HCEC 1CT (cell line): ENCODE measurements around the gene TNIK.
A peak's percentile ranks its signal among the peaks of the same experiment; 100 is the strongest.
"Not testable (repeated sequence)": the region's sequence is repeated elsewhere in the genome, so short reads cannot be mapped to it uniquely, and the experiment has no call there.

Experiments used
- DNase-seq: peaks from one replicate; pipeline ENCODE4 v3.0.0-alpha.2; 2017

The TNIK gene

DNA sequence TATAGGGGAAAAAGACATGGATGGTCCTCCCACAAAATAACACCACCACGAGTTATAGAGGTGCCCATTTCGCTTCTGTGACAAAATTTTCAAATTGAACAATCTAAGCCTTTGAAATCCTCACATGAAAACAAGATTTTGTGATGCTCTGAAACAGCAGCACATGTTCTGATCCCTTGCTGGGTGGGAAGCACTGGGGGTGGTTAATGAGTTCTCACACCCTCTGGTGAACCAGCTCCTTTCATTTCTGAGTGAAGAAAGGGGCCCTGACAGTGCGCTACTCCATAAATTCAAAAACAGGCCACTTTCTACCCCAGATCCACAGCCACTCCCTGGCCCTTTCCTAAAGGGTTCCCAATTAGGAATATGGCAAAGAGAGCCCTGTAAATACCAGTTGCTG is 129.3 kb downstream of the TNIK start:
- no peak for DNase-seq

- no peak for DNase-seq
Measured at GRCh38 chr3:171329746-171330145, 130.5 kb downstream of the TNIK start.

- peak; percentile 40 for DNase-seq
Measured at GRCh38 chr3:171328419-171329082, 131.7 kb downstream of the TNIK start.

DNA sequence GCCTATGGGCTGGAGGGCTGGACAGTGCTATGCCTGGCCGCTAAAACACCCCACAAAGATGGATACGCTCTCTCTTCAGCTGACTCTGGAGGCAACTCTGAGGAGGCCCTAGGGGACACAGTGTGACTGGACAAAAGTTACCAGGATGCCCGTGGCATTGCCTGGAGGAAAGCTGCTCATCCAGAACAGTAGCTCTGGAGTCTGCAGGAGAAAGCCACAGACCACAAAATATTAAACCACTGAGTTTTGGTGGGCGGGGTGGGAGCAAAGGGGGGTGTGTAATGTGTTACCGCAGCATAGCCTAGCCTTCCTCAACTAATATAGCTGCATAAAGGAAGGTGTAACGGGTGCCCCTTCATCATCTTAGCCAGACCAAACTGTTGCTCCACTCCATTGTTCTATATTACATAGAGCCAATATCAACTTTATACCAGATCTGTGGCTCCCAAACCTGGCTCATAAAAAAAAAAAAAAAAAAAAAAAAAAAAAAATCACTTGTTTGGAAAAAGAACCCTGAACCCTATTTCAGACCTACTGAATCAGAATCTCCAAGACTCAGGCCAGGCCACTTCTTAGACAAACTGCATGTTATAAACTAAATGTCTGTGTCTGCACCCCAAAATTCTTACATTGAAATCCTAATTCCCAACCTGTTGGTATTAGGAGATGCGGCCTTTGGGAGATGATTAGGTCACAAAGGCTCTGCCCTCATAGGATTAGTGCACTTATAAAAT is 132.6 kb downstream of the TNIK start:
- no peak for DNase-seq

DNA sequence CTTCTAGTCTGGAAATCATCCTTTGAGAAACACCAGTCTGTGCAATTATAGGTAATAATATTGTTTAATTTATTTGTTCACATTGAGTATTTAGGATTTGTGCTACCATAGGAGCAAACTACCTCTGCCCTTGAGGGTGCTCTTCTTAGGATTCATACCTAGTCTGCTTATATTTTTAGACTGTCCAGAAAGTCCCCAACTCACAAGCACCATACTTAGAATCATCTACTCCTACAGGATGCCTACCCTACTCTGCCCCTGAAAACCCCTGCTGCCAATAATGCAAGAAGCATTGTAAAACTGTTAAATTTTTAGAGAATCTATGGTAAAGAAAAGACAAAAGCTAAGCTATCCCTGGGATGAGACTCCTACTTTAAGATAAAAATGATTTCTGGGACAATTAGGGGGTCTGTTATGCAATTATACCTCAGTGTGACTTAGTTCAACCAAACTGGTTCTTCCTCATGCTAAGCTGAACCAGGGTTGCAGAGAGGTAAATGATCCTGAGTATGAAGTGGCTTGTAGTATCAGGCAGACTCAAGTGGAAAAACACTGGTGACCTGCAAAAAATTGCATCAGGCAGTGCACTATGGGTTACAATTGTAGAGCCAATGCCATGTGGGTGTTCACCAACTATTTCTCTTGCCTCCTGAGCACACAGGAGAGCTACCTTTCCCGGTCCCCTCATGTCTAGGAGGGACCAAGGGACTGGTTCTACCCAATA is 133.3 kb downstream of the TNIK start:
- DNase-seq: no peak

DNA sequence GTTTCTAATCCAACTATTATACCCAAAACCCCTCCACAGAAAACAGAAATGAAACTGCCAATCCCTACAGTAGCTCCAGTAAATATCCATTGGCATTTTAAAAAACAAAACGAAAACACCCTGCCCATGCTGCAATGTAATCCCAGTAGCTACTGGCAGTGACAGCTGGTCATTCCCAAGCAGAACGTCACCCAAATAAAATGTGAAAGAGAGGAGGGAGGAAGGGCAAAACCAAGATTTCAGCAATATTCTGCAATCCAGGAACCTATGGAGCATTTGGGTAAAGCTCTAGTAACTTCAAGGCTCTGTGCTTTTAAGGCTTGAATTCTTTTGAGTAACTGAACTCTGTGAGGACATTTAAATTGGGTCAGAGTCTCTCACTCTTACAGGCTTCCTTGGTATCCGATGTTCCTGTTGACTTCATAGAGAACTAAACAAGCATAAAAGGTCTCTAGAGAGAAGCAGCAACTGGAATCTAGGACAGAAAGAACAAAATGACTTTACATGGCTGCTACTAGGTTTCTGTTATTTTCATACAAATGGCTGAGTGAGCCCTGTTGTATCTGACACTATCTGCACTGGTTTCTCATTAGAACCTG is 136.2 kb downstream of the TNIK start:
- peak; percentile 65 for DNase-seq

GRCh38 chr3:171321559-171322360 is 138.4 kb downstream of the TNIK start:
- DNase-seq: no peak

- DNase-seq: no peak
Measured at GRCh38 chr3:171320750-171321558, 139.3 kb downstream of the TNIK start.

GRCh38 chr3:171317171-171317570 is 143.0 kb downstream of the TNIK start:
- no peak for DNase-seq

DNA sequence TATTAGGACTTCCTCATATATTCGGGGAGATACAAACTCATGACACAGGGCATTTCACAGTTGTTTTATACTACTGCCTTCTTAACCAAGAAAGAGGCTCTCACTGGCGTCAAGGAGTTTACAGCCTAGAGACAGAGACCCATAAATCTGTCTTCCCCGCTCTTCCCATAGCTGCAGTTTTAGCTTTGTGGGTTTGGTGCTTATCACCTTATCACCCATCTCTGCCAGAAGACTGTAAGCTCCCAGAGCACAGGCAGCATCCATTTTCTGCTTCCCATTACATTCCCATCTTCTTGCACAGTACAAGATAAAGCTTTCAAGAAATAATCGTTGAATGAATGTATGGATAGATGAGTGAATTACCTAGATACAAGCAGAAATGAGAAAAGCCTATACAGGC is 144.3 kb downstream of the TNIK start:
- no peak for DNase-seq

- no peak for DNase-seq
Measured at GRCh38 chr3:171315101-171315500, 145.1 kb downstream of the TNIK start.

- DNase-seq: no peak
Measured at GRCh38 chr3:171314341-171314740, 145.9 kb downstream of the TNIK start.

DNA sequence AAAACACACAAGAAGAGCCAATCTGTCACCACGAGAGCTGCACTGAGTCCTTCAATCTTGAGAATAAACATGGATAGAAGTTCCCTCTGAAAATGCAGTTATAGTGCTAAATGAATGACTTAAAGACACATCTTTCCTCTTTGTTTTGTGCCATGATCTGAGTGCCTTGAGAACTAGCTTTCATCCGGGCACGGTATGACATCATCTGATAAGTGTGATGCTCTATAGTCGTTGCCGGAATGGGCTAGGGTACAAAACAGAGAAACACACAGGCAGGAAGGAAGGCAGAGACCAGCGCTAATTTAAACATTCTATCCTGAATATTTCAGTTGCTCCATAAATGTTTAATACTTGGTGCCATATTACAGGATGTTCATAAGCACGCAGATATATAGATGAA is 146.5 kb downstream of the TNIK start:
- DNase-seq: no peak

DNA sequence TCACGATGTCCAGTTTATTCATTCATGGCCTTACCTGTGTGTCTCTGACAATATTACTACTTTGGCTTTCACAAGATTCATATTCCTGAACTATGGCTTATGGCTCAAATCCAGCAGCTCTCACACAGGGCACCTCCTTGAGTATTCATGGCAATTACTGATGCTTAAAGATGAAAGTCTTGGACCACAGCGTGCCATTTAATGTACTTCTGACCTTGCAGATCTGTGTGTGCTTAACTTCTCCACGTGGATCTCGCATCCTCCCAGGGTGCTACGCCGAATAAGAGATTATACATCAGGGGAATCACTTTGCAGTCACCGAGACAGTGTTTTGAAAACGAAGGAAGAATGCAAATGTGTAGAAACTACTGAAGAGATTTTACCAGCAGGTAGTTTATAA is 147.5 kb downstream of the TNIK start:
- no peak for DNase-seq

GRCh38 chr3:171311784-171312183 is 148.4 kb downstream of the TNIK start:
- no peak for DNase-seq

GRCh38 chr3:171309906-171310359 is 150.3 kb downstream of the TNIK start:
- DNase-seq: peak; percentile 80

GRCh38 chr3:171307988-171308387 is 152.2 kb downstream of the TNIK start:
- DNase-seq: no peak

DNA sequence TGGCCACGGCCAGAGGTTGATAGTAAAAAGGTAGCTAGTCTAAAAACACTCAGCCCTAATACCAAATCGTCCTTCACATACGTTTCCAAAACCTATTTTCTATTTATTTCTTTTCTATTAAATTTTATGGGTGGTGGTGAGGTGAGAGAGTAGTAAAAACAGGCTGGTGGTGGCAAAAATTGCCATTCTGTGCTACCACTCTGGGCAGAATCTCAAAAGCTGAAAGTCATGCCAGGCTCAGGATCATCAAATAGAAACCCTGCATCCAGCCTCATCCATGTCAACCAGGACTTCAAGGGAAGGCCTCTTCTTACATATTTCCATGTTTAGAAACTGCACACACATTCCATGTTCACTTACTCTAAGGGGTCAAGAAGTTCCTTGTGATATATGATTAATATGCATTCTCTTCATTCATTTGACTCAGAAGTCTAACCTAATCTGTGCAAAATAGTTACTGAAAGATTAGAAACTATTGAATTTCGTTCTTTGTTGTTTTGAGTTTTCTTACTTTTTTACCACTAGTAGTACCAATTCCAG is 153.1 kb downstream of the TNIK start:
- peak; percentile 44 for DNase-seq

DNA sequence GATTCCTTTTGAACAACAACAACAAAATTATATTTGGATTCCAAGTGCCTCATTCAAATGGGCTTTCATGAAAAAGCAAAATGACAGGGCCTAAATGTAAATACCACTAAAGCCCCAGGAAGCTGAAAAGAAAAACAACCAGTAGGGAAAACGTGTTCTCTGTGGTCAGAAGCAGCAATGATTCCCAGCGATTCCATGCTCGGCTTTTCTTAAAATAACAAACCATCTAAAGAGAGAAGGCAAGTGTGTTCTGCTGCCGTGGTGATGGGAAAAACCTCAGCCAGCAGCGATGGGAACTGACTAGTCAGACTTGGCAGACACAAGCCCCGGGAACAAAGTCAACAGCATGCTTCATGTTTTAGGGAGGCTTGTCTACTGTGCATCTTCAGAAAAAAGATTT is 153.6 kb downstream of the TNIK start:
- DNase-seq: peak; percentile 90

- not testable (repeated sequence) for DNase-seq
Measured at GRCh38 chr3:171305823-171306222, 154.4 kb downstream of the TNIK start.

- DNase-seq: not testable (repeated sequence)
Measured at GRCh38 chr3:171304498-171304897, 155.7 kb downstream of the TNIK start.
